OCI-LY1 (cell line): ENCODE data around the gene CCDC66.

ENCODE experiments used
- H2AFZ ChIP-seq: fragments of 200-600 bp; sonication (generic), shearing (Covaris generic); 2 replicates; pipeline ENCODE4 v1.6.0; 2014; ENCODE audit warnings: antibody characterized with exemption, mild to moderate bottlenecking, low read length
- H3F3A ChIP-seq: fragments of 200-600 bp; sonication (generic), shearing (Covaris generic); 2 replicates; pipeline ENCODE4 v1.6.0; 2014; ENCODE audit warnings: mild to moderate bottlenecking, antibody characterized with exemption, low read length, moderate library complexity; ENCODE audit not compliant: insufficient read depth
- H3K27ac ChIP-seq: fragments of 200-600 bp; sonication (generic); 2 replicates; pipeline ENCODE4 v1.5.1; 2014; ENCODE audit warnings: low read length, mixed run types, mild to moderate bottlenecking, low read depth; ENCODE audit not compliant: poor library complexity, severe bottlenecking
- H3K27me3 ChIP-seq: fragments of 200-600 bp; sonication (generic); 2 replicates; pipeline ENCODE4 v1.6.0; 2014; ENCODE audit warnings: antibody characterized with exemption, mild to moderate bottlenecking, low read length, moderate library complexity; ENCODE audit not compliant: insufficient read depth
- H3K36me3 ChIP-seq: fragments of 200-600 bp; sonication (generic); 2 replicates; pipeline ENCODE4 v1.6.1; 2014; ENCODE audit warnings: mild to moderate bottlenecking, antibody characterized with exemption, low read length, moderate library complexity, mixed read lengths; ENCODE audit not compliant: insufficient read depth
- H3K4me1 ChIP-seq: fragments of 200-600 bp; sonication (generic); 2 replicates; pipeline ENCODE4 v1.5.1; 2014; ENCODE audit warnings: mild to moderate bottlenecking, low read length, moderate library complexity; ENCODE audit not compliant: insufficient read depth, severe bottlenecking
- H3K4me2 ChIP-seq: fragments of 200-600 bp; sonication (generic), shearing (Covaris generic); 2 replicates; pipeline ENCODE4 v1.6.1; 2014; ENCODE audit warnings: low read length
- H3K4me3 ChIP-seq: fragments of 200-600 bp; sonication (generic); 2 replicates; pipeline ENCODE4 v1.5.1; 2014; ENCODE audit warnings: low read length, low read depth, mild to moderate bottlenecking, mixed read lengths; ENCODE audit not compliant: poor library complexity, severe bottlenecking
- H3K79me2 ChIP-seq: fragments of 200-600 bp; shearing (Covaris generic); 2 replicates; pipeline ENCODE4 v1.6.1; 2016; ENCODE audit warnings: mixed run types, low read length, mixed read lengths; ENCODE audit not compliant: insufficient read depth
- H3K9ac ChIP-seq: fragments of 200-600 bp; sonication (generic), shearing (Covaris generic); 2 replicates; pipeline ENCODE4 v1.6.1; 2014; ENCODE audit warnings: mild to moderate bottlenecking, low read length, mixed read lengths
- H3K9me2 ChIP-seq: fragments of 200-600 bp; sonication (generic), shearing (Covaris generic); 2 replicates; pipeline ENCODE4 v1.6.1; 2014; ENCODE audit warnings: low read depth, mild to moderate bottlenecking, low read length, mixed read lengths
- H3K9me3 ChIP-seq: fragments of 200-600 bp; shearing (Covaris generic); 2 replicates; pipeline ENCODE4 v1.6.1; 2014; ENCODE audit warnings: low read length, mixed read lengths
- H4K20me1 ChIP-seq: fragments of 200-600 bp; sonication (generic), shearing (Covaris generic); 2 replicates; pipeline ENCODE4 v1.6.0; 2016; ENCODE audit warnings: mild to moderate bottlenecking, low read length; ENCODE audit not compliant: insufficient read depth
- EZH2 ChIP-seq: fragments of 200-600 bp; sonication (generic), shearing (Covaris generic); IDR thresholded peaks from 2 replicates; pipeline ENCODE4 v1.8.0; 2017; ENCODE audit warnings: borderline replicate concordance, mixed run types, mild to moderate bottlenecking, antibody characterized with exemption, low read length, moderate library complexity, mixed read lengths
- TF ChIP-seq, protein P1 (sequence below): fragments of 200-600 bp; sonication (generic), shearing (Covaris generic); IDR thresholded peaks from 2 replicates; pipeline ENCODE4 v1.5.1; 2017; ENCODE audit warnings: mild to moderate bottlenecking, antibody characterized with exemption, low read length, moderate library complexity, mixed read lengths

The CCDC66 gene

DNA sequence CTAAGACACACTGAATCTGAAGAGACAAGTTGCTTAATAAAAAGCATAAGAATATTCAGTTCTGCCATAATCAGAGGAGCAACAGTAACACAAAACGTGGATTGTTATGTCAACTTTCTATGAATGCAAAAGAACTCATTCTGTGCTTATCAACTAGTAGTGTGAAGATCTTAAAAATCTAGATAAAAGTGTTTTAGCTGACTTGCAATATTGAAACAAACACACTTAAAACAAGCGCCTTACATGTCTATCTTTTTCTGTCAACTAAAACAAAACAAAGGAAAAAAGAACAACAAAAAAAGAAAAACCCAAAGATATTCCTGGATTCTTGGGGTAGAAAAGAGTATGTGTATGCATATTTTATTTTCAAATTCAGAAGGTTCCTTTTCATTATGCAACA is 88.4 kb downstream of the CCDC66 start:
- no peak overlapping the region for H2AFZ ChIP-seq
- H4K20me1 ChIP-seq: no peaks in the 10 kb centered on the region
- no peaks in the 10 kb centered on the region for H3F3A ChIP-seq
- no peaks in the 10 kb centered on the region for H3K79me2 ChIP-seq
- no peak overlapping the region for H3K27ac ChIP-seq
- H3K4me2 ChIP-seq: no peak overlapping the region
- no peak overlapping the region for H3K4me3 ChIP-seq
- H3K9me2 ChIP-seq: no peaks in the 10 kb centered on the region
- H3K4me1 ChIP-seq: no peaks in the 10 kb centered on the region
- H3K9ac ChIP-seq: no peak overlapping the region
- H3K27me3 ChIP-seq: no peaks in the 10 kb centered on the region
- H3K9me3 ChIP-seq: no peaks in the 10 kb centered on the region
- peaks cover 77% of the 10 kb centered on the region for H3K36me3 ChIP-seq
- TF ChIP-seq EZH2: no peak
- TF ChIP-seq, protein P1, sequence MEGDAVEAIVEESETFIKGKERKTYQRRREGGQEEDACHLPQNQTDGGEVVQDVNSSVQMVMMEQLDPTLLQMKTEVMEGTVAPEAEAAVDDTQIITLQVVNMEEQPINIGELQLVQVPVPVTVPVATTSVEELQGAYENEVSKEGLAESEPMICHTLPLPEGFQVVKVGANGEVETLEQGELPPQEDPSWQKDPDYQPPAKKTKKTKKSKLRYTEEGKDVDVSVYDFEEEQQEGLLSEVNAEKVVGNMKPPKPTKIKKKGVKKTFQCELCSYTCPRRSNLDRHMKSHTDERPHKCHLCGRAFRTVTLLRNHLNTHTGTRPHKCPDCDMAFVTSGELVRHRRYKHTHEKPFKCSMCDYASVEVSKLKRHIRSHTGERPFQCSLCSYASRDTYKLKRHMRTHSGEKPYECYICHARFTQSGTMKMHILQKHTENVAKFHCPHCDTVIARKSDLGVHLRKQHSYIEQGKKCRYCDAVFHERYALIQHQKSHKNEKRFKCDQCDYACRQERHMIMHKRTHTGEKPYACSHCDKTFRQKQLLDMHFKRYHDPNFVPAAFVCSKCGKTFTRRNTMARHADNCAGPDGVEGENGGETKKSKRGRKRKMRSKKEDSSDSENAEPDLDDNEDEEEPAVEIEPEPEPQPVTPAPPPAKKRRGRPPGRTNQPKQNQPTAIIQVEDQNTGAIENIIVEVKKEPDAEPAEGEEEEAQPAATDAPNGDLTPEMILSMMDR: no peak

DNA sequence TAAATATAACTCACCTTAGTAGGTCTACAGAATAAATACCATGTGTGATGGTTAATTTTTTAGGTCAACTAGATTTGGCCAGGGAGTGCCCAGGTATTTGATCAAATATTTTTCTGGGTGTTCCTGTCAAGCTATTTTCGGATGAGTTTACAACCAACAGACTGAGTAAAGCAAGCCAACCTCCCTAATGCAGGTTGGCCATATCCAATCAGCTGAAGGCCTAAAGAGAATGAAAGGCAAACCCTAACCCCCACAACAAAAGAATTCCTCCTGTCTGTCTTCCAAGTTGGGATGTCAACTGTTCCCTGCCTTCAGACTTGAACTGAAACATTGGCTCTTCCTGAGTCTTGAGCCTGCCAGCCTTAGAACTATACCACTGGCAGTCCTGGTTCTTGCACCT is 97.5 kb downstream of the CCDC66 start:
- Histone ChIP-seq H3K9me3 (no peaks in the 10 kb centered on the region), H3K27me3 (no peaks in the 10 kb centered on the region), H3K4me2 (no peak overlapping the region), H3K27ac (no peak overlapping the region), H3F3A (no peaks in the 10 kb centered on the region), H2AFZ (no peak overlapping the region), H4K20me1 (no peaks in the 10 kb centered on the region), H3K36me3 (peaks cover 95% of the 10 kb centered on the region), H3K4me1 (no peaks in the 10 kb centered on the region), H3K79me2 (peaks cover 6% of the 10 kb centered on the region; the same call in 1 of the 2 replicates), H3K9ac (no peak overlapping the region), H3K9me2 (no peaks in the 10 kb centered on the region), H3K4me3 (no peak overlapping the region)
- TF ChIP-seq, protein P1: no peak
- TF ChIP-seq EZH2: no peak

DNA sequence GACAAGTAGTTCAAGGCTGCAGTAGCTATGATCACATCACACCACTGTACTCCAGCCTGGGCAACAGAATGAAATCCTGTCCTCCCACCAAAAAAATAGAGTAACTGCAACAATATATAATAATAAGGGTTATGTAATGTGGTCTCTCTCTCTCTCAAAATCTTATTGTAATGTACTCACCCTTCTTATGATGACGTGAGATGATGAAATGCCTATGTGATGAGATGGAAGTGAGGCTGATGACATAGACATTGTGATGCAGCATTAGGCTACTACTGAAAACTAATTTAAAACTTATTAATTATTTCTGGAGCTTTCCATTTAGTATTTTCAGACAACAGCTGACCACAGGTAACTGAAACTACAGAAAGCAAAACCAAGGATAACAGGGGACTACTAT is 98.7 kb downstream of the CCDC66 start:
- no peaks in the 10 kb centered on the region for H4K20me1 ChIP-seq
- no peaks in the 10 kb centered on the region for H3K9me2 ChIP-seq
- no peak overlapping the region for H3K4me2 ChIP-seq
- no peak overlapping the region for H3K9ac ChIP-seq
- TF ChIP-seq, protein P1: no peak
- no peak for TF ChIP-seq EZH2
- H3K4me3 ChIP-seq: no peak overlapping the region
- H3K9me3 ChIP-seq: no peaks in the 10 kb centered on the region
- no peaks in the 10 kb centered on the region for H3K27me3 ChIP-seq
- no peaks in the 10 kb centered on the region for H3K4me1 ChIP-seq
- H3F3A ChIP-seq: no peaks in the 10 kb centered on the region
- no peak overlapping the region for H3K27ac ChIP-seq
- no peak overlapping the region for H2AFZ ChIP-seq
- peaks cover 6% of the 10 kb centered on the region; the same call in 1 of the 2 replicates for H3K79me2 ChIP-seq
- H3K36me3 ChIP-seq: peaks cover 95% of the 10 kb centered on the region
